DND-41 (cell line): ENCODE measurements around the gene MATN1.

Experiments
- ATAC-seq: fragments of 200-7000 bp; cut with Tn5 transposase; 3 replicates; pipeline ENCODE4 v1.9.1; 2021; ENCODE audit warnings: low read depth; ENCODE audit not compliant: insufficient read depth
- DNase-seq: peaks from one replicate; pipeline ENCODE4 v3.0.0-alpha.2; 2020
- H2AFZ ChIP-seq: 2 replicates; pipeline ENCODE4 v1.6.0; 2012; ENCODE audit warnings: low read depth, low read length
- H3K27ac ChIP-seq: 2 replicates; pipeline ENCODE4 v1.5.1; 2012; ENCODE audit warnings: low read length, inconsistent platforms
- H3K27me3 ChIP-seq: fragments of 200-600 bp; sonication (generic); 2 replicates; pipeline ENCODE4 v1.6.0; 2012; ENCODE audit warnings: low read length, mild to moderate bottlenecking, inconsistent platforms; ENCODE audit not compliant: insufficient read depth, poor library complexity
- H3K36me3 ChIP-seq: 2 replicates; pipeline ENCODE4 v1.5.1; 2012; ENCODE audit warnings: low read length, inconsistent platforms; ENCODE audit not compliant: insufficient read depth
- H3K4me1 ChIP-seq: 2 replicates; pipeline ENCODE4 v1.5.1; 2012; ENCODE audit warnings: mild to moderate bottlenecking, low read length; ENCODE audit not compliant: insufficient read depth
- H3K4me2 ChIP-seq: 2 replicates; pipeline ENCODE4 v1.6.0; 2012; ENCODE audit warnings: mild to moderate bottlenecking, moderate library complexity, low read length, inconsistent platforms; ENCODE audit not compliant: insufficient read depth
- H3K4me3 ChIP-seq, 2 experiments: fragments of 200-600 bp in 1 of 2; shearing (Covaris generic) in 1 of 2; 2 replicates each; pipeline ENCODE4 v1.5.1; 2012 to 2016; ENCODE audit warnings: inconsistent platforms in 2 of 2, low read length in 2 of 2, mild to moderate bottlenecking in 2 of 2, low read depth in 1 of 2, moderate library complexity in 1 of 2
- H3K79me2 ChIP-seq: 2 replicates; pipeline ENCODE4 v1.6.0; 2012; ENCODE audit warnings: low read length, inconsistent platforms; ENCODE audit not compliant: insufficient read depth
- H3K9ac ChIP-seq: 2 replicates; pipeline ENCODE4 v1.6.0; 2012; ENCODE audit warnings: low read depth, mild to moderate bottlenecking, inconsistent platforms, low read length, moderate library complexity
- H3K9me3 ChIP-seq: 2 replicates; pipeline ENCODE4 v1.5.1; 2012; ENCODE audit warnings: low read length, moderate library complexity, mild to moderate bottlenecking, inconsistent platforms; ENCODE audit not compliant: insufficient read depth, severe bottlenecking
- H4K20me1 ChIP-seq: 2 replicates; pipeline ENCODE4 v1.6.0; 2012; ENCODE audit warnings: low read length; ENCODE audit not compliant: insufficient read depth
- EZH2 ChIP-seq: IDR thresholded peaks from 3 replicates; pipeline ENCODE4 v1.6.1; 2012; ENCODE audit warnings: borderline replicate concordance, low read depth, mild to moderate bottlenecking, moderate library complexity, low read length, inconsistent platforms; ENCODE audit not compliant: severe bottlenecking
- TF ChIP-seq, protein P1 (sequence below): IDR thresholded peaks from 2 replicates; pipeline ENCODE4 v1.5.1; 2012; ENCODE audit warnings: borderline replicate concordance, low read length, moderate library complexity, mild to moderate bottlenecking; ENCODE audit not compliant: poor library complexity, severe bottlenecking; ENCODE audit errors: extremely low read depth

Gene MATN1

DNA sequence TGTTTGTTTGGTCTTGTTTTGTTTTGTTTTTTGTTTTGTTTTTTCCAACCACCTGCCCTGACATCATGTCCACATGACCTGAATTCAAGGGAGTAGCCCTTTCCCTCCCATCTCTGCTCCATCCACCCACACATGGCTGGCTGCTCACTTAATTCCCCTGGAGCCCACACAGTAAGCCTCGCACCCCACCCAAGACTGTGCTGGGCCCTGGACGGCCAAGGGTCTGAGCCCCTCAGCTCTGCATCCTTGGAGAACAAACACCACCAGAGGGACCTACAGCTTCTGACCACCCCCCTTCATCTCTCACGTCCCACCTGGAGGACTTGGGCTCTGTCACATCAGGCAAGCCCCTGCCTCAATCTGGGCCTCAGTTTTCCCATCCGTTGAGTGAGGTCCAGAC lies 39.1 kb downstream of the MATN1 start:
- H2AFZ ChIP-seq: no peak overlapping the region
- no peak overlapping the region for H3K9ac ChIP-seq
- H3K9me3 ChIP-seq: peaks cover 16% of the 10 kb centered on the region
- H4K20me1 ChIP-seq: no peaks in the 10 kb centered on the region
- H3K36me3 ChIP-seq: no peaks in the 10 kb centered on the region
- no peak overlapping the region for H3K4me3 ChIP-seq
- DNase-seq: no peak
- no peak overlapping the region for H3K27ac ChIP-seq
- H3K4me2 ChIP-seq: no peak overlapping the region
- H3K79me2 ChIP-seq: no peaks in the 10 kb centered on the region
- no peak for TF ChIP-seq EZH2
- TF ChIP-seq, protein P1, sequence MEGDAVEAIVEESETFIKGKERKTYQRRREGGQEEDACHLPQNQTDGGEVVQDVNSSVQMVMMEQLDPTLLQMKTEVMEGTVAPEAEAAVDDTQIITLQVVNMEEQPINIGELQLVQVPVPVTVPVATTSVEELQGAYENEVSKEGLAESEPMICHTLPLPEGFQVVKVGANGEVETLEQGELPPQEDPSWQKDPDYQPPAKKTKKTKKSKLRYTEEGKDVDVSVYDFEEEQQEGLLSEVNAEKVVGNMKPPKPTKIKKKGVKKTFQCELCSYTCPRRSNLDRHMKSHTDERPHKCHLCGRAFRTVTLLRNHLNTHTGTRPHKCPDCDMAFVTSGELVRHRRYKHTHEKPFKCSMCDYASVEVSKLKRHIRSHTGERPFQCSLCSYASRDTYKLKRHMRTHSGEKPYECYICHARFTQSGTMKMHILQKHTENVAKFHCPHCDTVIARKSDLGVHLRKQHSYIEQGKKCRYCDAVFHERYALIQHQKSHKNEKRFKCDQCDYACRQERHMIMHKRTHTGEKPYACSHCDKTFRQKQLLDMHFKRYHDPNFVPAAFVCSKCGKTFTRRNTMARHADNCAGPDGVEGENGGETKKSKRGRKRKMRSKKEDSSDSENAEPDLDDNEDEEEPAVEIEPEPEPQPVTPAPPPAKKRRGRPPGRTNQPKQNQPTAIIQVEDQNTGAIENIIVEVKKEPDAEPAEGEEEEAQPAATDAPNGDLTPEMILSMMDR: no peak
- no peaks in the 10 kb centered on the region for H3K4me1 ChIP-seq
- ATAC-seq: no peak
- H3K27me3 ChIP-seq: peaks cover 6% of the 10 kb centered on the region

DNA sequence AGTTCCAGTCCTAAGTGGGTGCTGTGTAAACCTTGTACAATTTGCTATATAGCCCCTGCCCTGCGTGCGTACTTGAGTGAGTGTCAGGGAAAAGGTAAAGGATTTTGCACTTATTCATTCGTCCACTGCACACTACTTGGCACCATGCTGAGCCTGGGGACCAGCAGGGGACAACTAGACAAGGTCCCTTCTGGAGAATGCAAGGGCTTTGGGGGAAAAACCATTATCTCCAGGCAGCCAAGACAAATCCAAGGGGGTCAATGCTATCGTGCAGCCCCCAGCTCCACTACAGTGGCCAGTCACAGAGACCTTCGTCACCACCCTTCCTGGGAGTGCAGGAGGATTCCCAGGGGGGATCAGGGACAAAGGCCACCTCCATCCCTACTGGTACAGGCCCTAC lies 39.7 kb downstream of the MATN1 start:
- H3K27me3 ChIP-seq: peaks cover 6% of the 10 kb centered on the region
- DNase-seq (no peak), ATAC-seq (no peak)
- TF ChIP-seq, protein P1: no peak
- no peak overlapping the region for H3K27ac ChIP-seq
- H3K9me3 ChIP-seq: peaks cover 21% of the 10 kb centered on the region
- H3K36me3 ChIP-seq: no peaks in the 10 kb centered on the region
- no peaks in the 10 kb centered on the region for H4K20me1 ChIP-seq
- H3K4me1 ChIP-seq: no peaks in the 10 kb centered on the region
- no peak overlapping the region for H2AFZ ChIP-seq
- no peaks in the 10 kb centered on the region for H3K79me2 ChIP-seq
- no peak overlapping the region for H3K4me3 ChIP-seq
- no peak overlapping the region for H3K9ac ChIP-seq
- no peak overlapping the region for H3K4me2 ChIP-seq

DNA sequence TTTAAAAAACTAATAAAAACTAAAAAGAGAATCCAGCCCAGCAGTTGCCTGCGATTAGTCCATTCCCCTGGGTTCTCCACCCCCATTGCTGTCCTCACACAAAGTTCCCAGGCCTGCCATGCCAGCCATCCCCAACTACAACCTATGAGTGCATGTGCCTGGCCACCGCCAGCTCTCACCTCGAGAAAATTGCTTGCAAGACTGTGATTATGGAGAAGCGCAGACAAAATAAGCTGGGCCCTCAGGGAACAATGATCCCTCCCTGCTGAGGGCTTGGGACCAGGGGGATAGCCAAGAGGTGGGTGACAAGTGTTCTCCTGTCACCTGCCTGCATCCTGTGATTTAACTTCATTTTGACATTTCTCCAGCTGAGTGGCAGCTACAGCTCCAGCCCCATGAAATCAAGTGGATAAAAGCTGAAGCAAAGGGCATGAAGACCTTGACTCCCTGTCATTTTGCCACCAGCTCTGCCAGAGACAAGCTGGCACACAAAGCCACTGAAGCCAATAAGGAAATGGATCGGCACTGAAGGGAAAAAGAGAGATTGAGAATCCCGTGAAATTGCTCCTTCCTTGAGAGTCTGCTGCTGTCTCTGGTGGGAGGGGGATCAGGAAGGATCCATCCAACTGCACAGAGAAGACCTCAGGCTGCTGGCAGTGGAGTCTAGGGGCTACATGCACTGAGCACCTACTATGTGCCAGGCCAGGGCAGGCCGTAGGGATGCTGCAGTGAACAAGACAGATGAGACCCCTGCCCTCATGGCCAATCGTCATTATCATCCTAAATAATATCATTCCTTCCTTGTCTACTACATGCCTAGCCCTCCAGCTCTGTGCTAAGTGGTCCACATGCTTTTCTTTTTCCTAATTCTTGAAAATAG lies 40.7 kb downstream of the MATN1 start:
- TF ChIP-seq, protein P1: no peak
- TF ChIP-seq EZH2: no peak
- H3K79me2 ChIP-seq: no peaks in the 10 kb centered on the region
- no peaks in the 10 kb centered on the region for H4K20me1 ChIP-seq
- peaks cover 21% of the 10 kb centered on the region for H3K9me3 ChIP-seq
- H3K4me2 ChIP-seq: no peak overlapping the region
- no peaks in the 10 kb centered on the region for H3K36me3 ChIP-seq
- ATAC-seq (no peak), DNase-seq (no peak)
- H2AFZ ChIP-seq: no peak overlapping the region
- H3K27me3 ChIP-seq: peaks cover 4% of the 10 kb centered on the region
- no peak overlapping the region for H3K9ac ChIP-seq
- no peak overlapping the region for H3K4me3 ChIP-seq
- H3K4me1 ChIP-seq: no peaks in the 10 kb centered on the region
- no peak overlapping the region for H3K27ac ChIP-seq
